AG04450 (cell line): Measurements from ENCODE around the gene PPA1. TPM values are rescaled to one million over a fixed set of nuclear protein-coding genes. Genes with fewer than 3 reads are reported as not detected.
"Not testable (repeated sequence)": the region's sequence is repeated elsewhere in the genome, so short reads cannot be mapped to it uniquely, and the experiment has no call there.

Experiments
- CTCF ChIA-PET: fragments of 300-600, 350-600 bp; formaldehyde crosslinking; extraction: SDS; loops from one replicate; lab custom pipeline; 2022; ENCODE audit warnings: antibody characterized with exemption, inconsistent platforms; lab: Charles Lee
- POLR2A ChIA-PET: fragments of 350-600 bp; formaldehyde crosslinking; extraction: SDS; loops from one replicate; lab custom pipeline; 2021; ENCODE audit warnings: antibody characterized with exemption, inconsistent platforms; lab: Yijun Ruan, JAX
- DNase-seq: peaks from one replicate; pipeline ENCODE4 v3.0.0-alpha.2; 2011; ENCODE audit warnings: low read depth, low spot score
- H3K27ac ChIP-seq: one replicate; pipeline ENCODE4 v1.5.1; 2012; ENCODE audit warnings: low read depth, low read length, control low read depth
- H3K27me3 ChIP-seq: one replicate; pipeline ENCODE4 v1.6.0; 2012; ENCODE audit warnings: low read length; ENCODE audit not compliant: control insufficient read depth, insufficient read depth
- H3K4me3 ChIP-seq: 2 replicates; pipeline ENCODE4 v1.5.1; 2011; ENCODE audit warnings: mild to moderate bottlenecking, low read depth, low read length, control low read depth
- H3K9me3 ChIP-seq: 2 replicates; pipeline ENCODE4 v1.5.1; 2012; ENCODE audit warnings: low read length; ENCODE audit not compliant: control insufficient read depth, insufficient read depth
- polyA plus RNA-seq: library from polyadenylated mRNA; depleted of rRNA; stranded (reverse); fragments of >200 nt; gene quantifications from 2 replicates; pipeline ENCODE4 v1.2.3, GENCODE V29; 2011
- TF ChIP-seq, protein P1 (sequence below): IDR thresholded peaks from 2 replicates; pipeline ENCODE4 v1.5.1; 2011; ENCODE audit warnings: low read depth, low read length, control low read depth, inconsistent platforms

The PPA1 gene
- polyA plus RNA-seq, 1 experiment: 227 TPM

DNA sequence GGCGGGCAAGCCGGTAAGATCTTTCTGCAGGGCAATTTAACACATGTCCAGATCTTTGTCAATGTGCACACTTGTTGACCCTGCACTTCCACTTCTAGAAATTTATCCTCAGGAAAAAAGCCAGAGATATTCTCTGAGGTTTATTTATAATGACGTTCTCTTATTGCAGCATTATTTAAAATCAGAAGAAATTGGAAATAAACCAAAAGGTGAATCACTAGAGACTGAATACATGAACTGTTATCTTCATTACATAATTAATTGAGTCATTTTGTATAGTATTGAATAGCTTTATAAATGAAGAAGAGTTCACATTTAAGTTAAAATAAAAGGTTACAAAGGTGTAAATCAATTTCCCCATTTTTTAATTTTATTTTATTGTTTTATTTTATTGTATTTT is 46.7 kb downstream of the PPA1 start:
- Histone ChIP-seq H3K27me3 (peaks cover 11% of the 10 kb centered on the region), H3K9me3 (no peaks in the 10 kb centered on the region), H3K4me3 (no peak overlapping the region), H3K27ac (no peak overlapping the region)
- ChIA-PET CTCF (no interaction called here), POLR2A (interaction anchor here (1.0 kb wide), 1 partner anchor 16 kb away, joined by 3 read pairs; the partner anchor contains the start of gene SAR1A)
- DNase-seq: no peak
- TF ChIP-seq, protein P1, sequence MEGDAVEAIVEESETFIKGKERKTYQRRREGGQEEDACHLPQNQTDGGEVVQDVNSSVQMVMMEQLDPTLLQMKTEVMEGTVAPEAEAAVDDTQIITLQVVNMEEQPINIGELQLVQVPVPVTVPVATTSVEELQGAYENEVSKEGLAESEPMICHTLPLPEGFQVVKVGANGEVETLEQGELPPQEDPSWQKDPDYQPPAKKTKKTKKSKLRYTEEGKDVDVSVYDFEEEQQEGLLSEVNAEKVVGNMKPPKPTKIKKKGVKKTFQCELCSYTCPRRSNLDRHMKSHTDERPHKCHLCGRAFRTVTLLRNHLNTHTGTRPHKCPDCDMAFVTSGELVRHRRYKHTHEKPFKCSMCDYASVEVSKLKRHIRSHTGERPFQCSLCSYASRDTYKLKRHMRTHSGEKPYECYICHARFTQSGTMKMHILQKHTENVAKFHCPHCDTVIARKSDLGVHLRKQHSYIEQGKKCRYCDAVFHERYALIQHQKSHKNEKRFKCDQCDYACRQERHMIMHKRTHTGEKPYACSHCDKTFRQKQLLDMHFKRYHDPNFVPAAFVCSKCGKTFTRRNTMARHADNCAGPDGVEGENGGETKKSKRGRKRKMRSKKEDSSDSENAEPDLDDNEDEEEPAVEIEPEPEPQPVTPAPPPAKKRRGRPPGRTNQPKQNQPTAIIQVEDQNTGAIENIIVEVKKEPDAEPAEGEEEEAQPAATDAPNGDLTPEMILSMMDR: no peak

DNA sequence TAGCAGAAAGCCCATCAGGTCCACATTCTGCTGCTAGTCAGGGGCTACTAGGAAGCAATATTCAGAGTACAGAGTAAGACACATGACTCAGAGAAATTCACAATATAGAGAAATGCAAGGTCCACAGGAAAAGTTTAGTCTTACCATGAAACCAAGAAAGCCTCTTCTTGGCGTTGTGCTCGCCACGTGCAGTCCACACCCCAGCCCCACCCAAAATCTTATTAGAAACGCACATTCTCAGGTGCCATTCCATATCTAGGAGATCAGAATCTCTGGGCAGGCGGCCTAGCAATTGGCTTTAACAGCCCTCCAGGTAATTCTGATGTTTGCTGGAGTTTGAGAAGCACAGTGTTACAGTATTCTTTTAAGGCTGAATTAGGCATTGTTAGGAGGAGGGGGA is 47.1 kb downstream of the PPA1 start:
- CTCF ChIA-PET: no interaction called here
- Histone ChIP-seq H3K4me3 (no peak overlapping the region), H3K27ac (no peak overlapping the region), H3K9me3 (no peaks in the 10 kb centered on the region), H3K27me3 (peaks cover 11% of the 10 kb centered on the region)
- POLR2A ChIA-PET: interaction anchor here (1.0 kb wide), 1 partner anchor 16 kb away, joined by 3 read pairs; the partner anchor contains the start of gene SAR1A
- DNase-seq: no peak
- TF ChIP-seq, protein P1: no peak

DNA sequence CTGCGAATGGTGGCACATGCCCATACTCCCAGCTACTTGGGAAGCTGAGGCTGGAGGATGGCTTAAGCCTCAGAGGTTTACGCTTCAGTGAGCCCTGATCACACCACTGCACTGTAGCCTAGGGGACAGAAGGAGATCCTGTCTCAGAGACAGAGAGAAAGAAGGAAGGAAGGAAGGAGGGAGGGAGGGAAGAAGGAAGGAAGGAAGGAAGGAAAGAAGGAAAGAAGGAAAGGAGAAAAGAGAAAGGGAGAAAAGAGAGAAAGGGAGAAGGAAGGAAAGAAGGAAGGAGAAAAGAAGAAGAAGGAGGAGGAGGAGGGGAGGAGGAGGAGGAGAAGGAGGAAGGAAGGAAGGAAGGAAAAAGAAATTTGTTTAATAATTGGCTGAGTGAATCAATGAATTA is 49.9 kb downstream of the PPA1 start:
- Histone ChIP-seq H3K4me3 (no peak overlapping the region), H3K27ac (no peak overlapping the region), H3K27me3 (peaks cover 19% of the 10 kb centered on the region), H3K9me3 (peaks cover 6% of the 10 kb centered on the region; the same call in 1 of the 2 replicates)
- TF ChIP-seq, protein P1: no peak
- CTCF ChIA-PET: interaction anchor here (1.3 kb wide), 1 partner anchor 38 kb away, joined by 3 read pairs; no protein-coding TSS in a partner anchor
- POLR2A ChIA-PET: no interaction called here
- no peak for DNase-seq

DNA sequence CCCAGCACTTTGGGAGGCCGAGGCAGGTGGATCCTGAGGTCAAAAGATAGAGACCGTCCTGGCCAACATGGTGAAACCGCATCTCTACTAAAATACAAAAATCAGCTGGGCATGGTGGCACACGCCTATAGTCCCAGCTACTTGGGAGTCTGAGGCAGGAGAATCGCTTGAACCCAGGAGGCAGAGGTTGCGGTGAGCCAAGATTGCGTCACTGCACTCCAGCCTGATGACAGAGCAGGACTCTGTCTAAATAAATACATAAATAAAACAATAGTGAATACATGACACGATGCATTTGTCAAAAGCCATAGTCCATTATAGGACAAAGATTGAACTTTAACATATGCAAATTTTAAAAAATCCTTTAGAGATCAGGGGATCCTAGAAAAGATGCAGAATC is 54.0 kb downstream of the PPA1 start:
- CTCF ChIA-PET, POLR2A ChIA-PET, H3K27ac ChIP-seq, DNase-seq, H3K4me3 ChIP-seq, H3K9me3 ChIP-seq: not testable (repeated sequence)
- peaks cover 16% of the 10 kb centered on the region for H3K27me3 ChIP-seq

DNA sequence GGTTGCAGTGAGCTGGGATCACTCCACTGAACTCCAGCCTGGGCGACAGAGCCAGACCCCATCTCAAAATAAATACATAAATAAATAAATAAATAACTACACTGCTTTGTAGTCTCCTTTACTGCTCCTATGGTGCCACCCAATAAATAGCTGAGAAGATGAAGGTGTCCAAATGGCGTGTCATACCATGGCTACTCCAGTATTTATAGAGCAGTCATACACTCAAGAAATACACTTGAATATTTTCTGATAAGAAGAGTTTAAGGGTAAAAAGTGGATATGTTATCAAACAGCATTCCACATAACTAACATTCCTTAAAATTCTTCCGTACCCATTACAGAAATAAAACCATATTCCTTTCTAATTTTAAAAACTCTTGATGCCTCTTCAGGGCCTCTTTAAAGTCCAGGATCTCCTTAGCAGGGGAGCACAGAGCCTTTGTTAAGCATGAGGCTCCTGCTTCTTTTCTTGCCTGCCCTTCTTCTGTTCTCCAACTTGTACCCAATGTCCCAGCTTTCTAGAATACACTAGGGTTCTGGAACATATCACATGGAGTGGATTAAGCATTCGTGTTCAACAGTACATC is 55.0 kb downstream of the PPA1 start:
- Histone ChIP-seq H3K4me3 (no peak overlapping the region), H3K9me3 (peaks cover 6% of the 10 kb centered on the region; the same call in 1 of the 2 replicates), H3K27ac (no peak overlapping the region), H3K27me3 (peaks cover 15% of the 10 kb centered on the region)
- CTCF ChIA-PET: interaction anchor here (2.2 kb wide), 1 partner anchor 31 kb away, joined by 9 read pairs; the partner anchor contains the start of gene TYSND1
- POLR2A ChIA-PET: no interaction called here
- DNase-seq: no peak
- TF ChIP-seq, protein P1: no peak
